Stimulated activated naive B cell treated with anti-CD40 and anti-IgM and Interleukin-4, amounts not matched to agents 10 μg/mL and 1 μg/mL and 100 μg/mL, for 72 hours (primary cell): ENCODE data around the gene ZNF253.
A peak's percentile ranks its signal among the peaks of the same experiment; 100 is the strongest.
"Not testable (repeated sequence)": the region's sequence is repeated elsewhere in the genome, so short reads cannot be mapped to it uniquely, and the experiment has no call there.

ENCODE experiments used
- ATAC-seq, 2 donors: fragments of 150-1000 bp; cut with Tn5 transposase; replicated peaks; 2 replicates each; pipeline ENCODE4 v1.10.0; 2021; ENCODE audit warnings: moderate library complexity in 1 of 2
- DNase-seq: peaks from one replicate; pipeline ENCODE4 v3.0.0; 2021
- H3K27ac Mint-ChIP-seq: one replicate; pipeline ENCODE4 v1.8.0; 2022; ENCODE audit warnings: mild to moderate bottlenecking, mixed read lengths
- H3K27me3 Mint-ChIP-seq, 2 donors: one replicate each; pipeline ENCODE4 v1.8.0; 2022; ENCODE audit warnings: mixed read lengths in 2 of 2
- H3K36me3 Mint-ChIP-seq, 2 donors: one replicate each; pipeline ENCODE4 v1.8.0; 2022; ENCODE audit warnings: mixed read lengths in 2 of 2, mild to moderate bottlenecking in 1 of 2
- H3K4me1 Mint-ChIP-seq, 2 donors: one replicate each; pipeline ENCODE4 v1.8.0; 2022; ENCODE audit warnings: mixed read lengths in 2 of 2, mild to moderate bottlenecking in 1 of 2
- H3K4me3 Mint-ChIP-seq, 2 donors: one replicate each; pipeline ENCODE4 v1.8.0; 2022; ENCODE audit warnings: mild to moderate bottlenecking in 2 of 2, mixed read lengths in 2 of 2, moderate library complexity in 1 of 2
- H3K9me3 Mint-ChIP-seq, 2 donors: one replicate each; pipeline ENCODE4 v1.8.0; 2022; ENCODE audit warnings: mixed read lengths in 2 of 2, mild to moderate bottlenecking in 1 of 2

Gene ZNF253

GRCh38 chr19:19914596-19914995 lies 48.9 kb downstream of the ZNF253 start:
- H3K4me1 Mint-ChIP-seq = no peaks in the 10 kb centered on the region
- no peak for DNase-seq
- no peaks in the 10 kb centered on the region for H3K9me3 Mint-ChIP-seq
- peaks cover 32 to 38% of the 10 kb centered on the region in 2 donors for H3K36me3 Mint-ChIP-seq
- ATAC-seq = no peak
- no peak overlapping the region for H3K4me3 Mint-ChIP-seq
- no peak overlapping the region for H3K27ac Mint-ChIP-seq
- H3K27me3 Mint-ChIP-seq = no peaks in the 10 kb centered on the region

GRCh38 chr19:19930417-19930816 lies 64.7 kb downstream of the ZNF253 start:
- H3K27ac Mint-ChIP-seq, H3K27me3 Mint-ChIP-seq, ATAC-seq, DNase-seq, H3K4me1 Mint-ChIP-seq, H3K4me3 Mint-ChIP-seq: not testable (repeated sequence)
- Mint-ChIP-seq H3K9me3 (peaks cover 15 to 19% of the 10 kb centered on the region in 2 donors), H3K36me3 (peaks cover 60 to 70% of the 10 kb centered on the region in 2 donors)

DNA sequence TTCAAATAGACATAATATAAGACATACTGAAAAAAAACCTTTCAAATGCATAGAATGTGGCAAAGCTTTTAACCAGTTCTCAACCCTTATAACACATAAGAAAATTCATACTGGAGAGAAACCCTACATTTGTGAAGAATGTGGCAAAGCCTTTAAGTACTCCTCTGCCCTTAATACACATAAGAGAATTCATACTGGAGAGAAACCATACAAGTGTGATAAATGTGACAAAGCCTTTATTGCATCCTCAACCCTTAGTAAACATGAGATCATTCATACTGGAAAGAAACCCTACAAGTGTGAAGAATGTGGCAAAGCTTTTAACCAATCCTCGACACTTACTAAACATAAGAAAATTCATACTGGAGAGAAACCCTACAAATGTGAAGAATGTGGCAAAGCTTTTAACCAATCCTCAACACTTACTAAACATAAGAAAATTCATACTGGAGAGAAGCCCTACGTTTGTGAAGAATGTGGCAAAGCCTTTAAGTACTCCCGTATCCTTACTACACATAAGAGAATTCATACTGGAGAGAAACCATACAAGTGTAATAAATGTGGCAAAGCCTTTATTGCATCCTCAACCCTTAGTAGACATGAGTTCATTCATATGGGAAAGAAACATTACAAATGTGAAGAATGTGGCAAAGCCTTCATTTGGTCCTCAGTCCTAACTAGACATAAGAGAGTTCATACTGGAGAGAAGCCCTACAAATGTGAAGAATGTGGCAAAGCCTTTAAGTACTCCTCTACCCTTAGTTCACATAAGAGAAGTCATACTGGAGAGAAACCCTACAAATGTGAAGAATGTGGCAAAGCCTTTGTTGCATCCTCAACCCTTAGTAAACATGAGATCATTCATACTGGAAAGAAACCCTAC lies 68.0 kb downstream of the ZNF253 start:
- Mint-ChIP-seq H3K27ac (peak overlapping the region; percentile 72), H3K36me3 (peaks cover 46 to 47% of the 10 kb centered on the region in 2 donors), H3K9me3 (peaks cover 18 to 19% of the 10 kb centered on the region in 2 donors)
- not testable (repeated sequence) for H3K27me3 Mint-ChIP-seq, ATAC-seq, H3K4me1 Mint-ChIP-seq, DNase-seq, H3K4me3 Mint-ChIP-seq

DNA sequence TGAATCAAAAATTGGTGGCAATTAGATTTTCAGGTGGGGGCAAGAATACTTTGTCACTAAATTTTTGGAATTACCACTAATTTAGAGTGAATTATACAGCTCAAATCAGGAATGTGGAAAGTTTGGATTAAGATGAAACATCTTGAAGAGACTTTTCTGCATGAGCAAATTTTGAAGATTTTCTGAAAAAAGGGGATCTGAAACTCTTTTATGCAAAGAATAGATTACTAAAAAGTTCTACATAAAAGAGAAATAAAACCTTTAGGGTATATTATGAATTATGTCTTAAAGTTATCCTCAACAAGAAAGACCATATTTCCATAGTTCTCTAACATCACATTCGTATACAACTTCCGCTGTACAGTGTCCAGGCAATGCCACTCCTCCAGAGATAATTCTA lies 71.7 kb downstream of the ZNF253 start:
- H3K27me3 Mint-ChIP-seq = no peaks in the 10 kb centered on the region
- peak overlapping the region; percentile 67 for H3K27ac Mint-ChIP-seq
- peaks cover 27 to 30% of the 10 kb centered on the region in 2 donors for H3K36me3 Mint-ChIP-seq
- no peak for DNase-seq
- peak; percentile 12 to 55 for ATAC-seq
- H3K9me3 Mint-ChIP-seq = peaks cover 10 to 18% of the 10 kb centered on the region in 2 donors
- H3K4me3 Mint-ChIP-seq = no peak overlapping the region
- peaks cover 2 to 5% of the 10 kb centered on the region in 2 donors for H3K4me1 Mint-ChIP-seq

DNA sequence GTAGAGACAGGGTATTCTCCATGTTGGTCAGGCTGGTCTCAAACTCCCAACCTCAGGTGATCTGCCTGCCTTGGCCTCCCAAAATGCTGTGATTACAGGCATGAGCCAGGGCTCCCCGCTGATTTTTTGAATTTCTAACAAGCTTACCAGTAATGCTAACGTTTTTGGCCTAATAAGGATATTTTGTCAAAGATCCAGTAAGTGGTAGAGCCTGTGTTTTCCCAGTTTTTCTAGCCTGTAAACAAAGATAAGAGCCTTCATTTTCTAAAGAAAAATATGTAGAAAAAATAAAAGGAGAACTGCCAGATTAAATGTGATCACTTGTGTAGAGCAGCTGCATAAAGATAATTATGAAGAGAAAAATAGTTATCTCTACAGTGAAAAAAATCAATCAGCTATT lies 72.8 kb downstream of the ZNF253 start:
- Mint-ChIP-seq H3K27ac (no peak overlapping the region), H3K27me3 (no peaks in the 10 kb centered on the region), H3K4me3 (no peak overlapping the region), H3K4me1 (peaks cover 2 to 5% of the 10 kb centered on the region in 2 donors), H3K9me3 (peaks cover 7 to 15% of the 10 kb centered on the region in 2 donors), H3K36me3 (peaks cover 17 to 20% of the 10 kb centered on the region in 2 donors)
- no peak for ATAC-seq
- no peak for DNase-seq

- ATAC-seq (no peak), DNase-seq (no peak)
- Mint-ChIP-seq H3K9me3 (peaks cover 5 to 8% of the 10 kb centered on the region in 2 donors), H3K4me1 (no peaks in the 10 kb centered on the region), H3K27me3 (peaks cover 4 to 7% of the 10 kb centered on the region in 2 donors), H3K36me3 (peaks cover 3 to 4% of the 10 kb centered on the region in 2 donors), H3K4me3 (no peak overlapping the region), H3K27ac (no peak overlapping the region)
Observed at GRCh38 chr19:19943848-19944582, 78.3 kb downstream of the ZNF253 start.
